ENCODE results near the gene SPPL3. TPM values are rescaled to one million over a fixed set of nuclear protein-coding genes. Genes with fewer than 3 reads are reported as not detected.
"Not testable (repeated sequence)": the region's sequence is repeated elsewhere in the genome, so short reads cannot be mapped to it uniquely, and the experiment has no call there.

SPPL3 gene
- total RNA-seq, 1 donor from 2014 or later: 28.3 TPM

DNA sequence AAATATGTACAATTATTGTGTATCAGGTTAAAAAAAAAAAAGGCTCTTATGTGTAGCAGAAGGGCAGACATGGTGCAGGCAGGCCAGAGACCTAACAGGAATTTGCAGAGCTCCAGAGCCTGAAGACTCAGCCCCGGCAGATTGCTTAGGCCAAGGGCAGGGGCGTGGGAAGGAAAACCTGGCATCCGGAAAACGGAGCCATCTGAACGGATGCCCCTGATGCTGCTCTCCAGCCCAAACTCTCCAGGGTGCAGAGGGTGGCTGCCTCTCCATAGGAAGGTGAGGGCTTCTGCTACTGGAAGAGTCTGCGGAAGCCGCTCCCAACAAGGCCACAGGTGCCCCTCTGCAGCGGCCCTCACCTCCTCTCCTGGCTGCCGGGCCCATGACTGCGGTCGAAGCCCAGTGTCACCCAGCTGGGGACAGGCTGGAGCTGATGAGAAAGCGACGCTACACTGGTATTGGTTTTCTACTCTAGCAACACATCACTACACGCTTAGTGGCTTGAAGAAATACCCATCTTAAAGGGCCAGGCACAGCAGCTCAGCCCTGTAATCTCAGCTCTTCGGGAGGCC is 159.2 kb downstream of the SPPL3 start:
- ATAC-seq (ENCODE audit: poor library complexity) (no peak), DNase-seq (no peak)
- intact Hi-C loops (cut with DNase I): no loop called here

GRCh38 chr12:120741476-120742421 is 162.4 kb downstream of the SPPL3 start:
- peak; percentile 62 for DNase-seq
- intact Hi-C loops (cut with DNase I): no loop called here
- peak; percentile 57 for ATAC-seq (ENCODE audit: poor library complexity)

GRCh38 chr12:120740871-120741270 is 163.3 kb downstream of the SPPL3 start:
- ATAC-seq (ENCODE audit: poor library complexity) (no peak), DNase-seq (no peak)
- intact Hi-C loops (cut with DNase I): no loop called here

GRCh38 chr12:120739821-120740613 is 164.1 kb downstream of the SPPL3 start:
- no peak for DNase-seq
- no peak for ATAC-seq (ENCODE audit: poor library complexity)
- intact Hi-C loops (cut with DNase I): no loop called here

GRCh38 chr12:120739031-120739762 is 165.0 kb downstream of the SPPL3 start:
- DNase-seq (no peak), ATAC-seq (ENCODE audit: poor library complexity) (peak; percentile 4)
- intact Hi-C loops (cut with DNase I): no loop called here

- ATAC-seq (ENCODE audit: poor library complexity) (peak; percentile 8), DNase-seq (no peak)
- intact Hi-C loops (cut with DNase I): no loop called here
These were observed 165.7 kb downstream of the SPPL3 start for GRCh38 chr12:120738252-120739030.

DNA sequence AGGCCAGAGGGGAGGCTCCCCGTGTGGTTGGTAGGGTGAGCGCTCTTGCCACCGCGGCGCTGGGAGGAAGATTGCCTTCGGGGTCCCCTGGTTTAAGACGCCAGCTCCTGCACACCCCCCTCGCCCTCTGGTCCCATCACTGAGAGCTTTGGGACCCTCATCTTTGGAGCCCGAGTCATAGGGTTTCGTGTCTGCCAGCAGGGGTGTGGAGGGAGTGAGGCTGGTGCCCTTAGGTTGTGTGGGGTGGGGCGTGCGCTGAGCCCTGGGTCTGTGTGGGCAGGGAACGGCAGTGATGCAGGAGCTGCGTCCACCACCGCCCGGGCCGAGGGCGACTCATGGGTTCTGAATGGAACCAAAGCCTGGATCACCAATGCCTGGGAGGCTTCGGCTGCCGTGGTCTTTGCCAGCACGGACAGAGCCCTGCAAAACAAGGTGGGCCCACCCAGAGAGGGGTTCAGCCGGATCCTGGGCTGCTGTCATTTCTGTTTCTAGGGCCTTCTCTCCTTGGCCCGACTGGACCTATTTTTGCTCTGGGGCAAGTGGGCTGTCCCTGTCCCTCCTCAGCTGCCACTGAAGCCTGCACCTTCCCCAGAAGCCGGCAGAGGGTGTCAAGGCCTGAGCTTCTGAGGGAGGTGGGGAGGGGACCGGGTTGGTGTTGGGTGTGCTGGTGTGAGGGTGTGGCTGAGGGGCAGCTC is 166.5 kb downstream of the SPPL3 start:
- ATAC-seq (ENCODE audit: poor library complexity) (no peak), DNase-seq (no peak)
- intact Hi-C loops (cut with DNase I): no loop called here

DNA sequence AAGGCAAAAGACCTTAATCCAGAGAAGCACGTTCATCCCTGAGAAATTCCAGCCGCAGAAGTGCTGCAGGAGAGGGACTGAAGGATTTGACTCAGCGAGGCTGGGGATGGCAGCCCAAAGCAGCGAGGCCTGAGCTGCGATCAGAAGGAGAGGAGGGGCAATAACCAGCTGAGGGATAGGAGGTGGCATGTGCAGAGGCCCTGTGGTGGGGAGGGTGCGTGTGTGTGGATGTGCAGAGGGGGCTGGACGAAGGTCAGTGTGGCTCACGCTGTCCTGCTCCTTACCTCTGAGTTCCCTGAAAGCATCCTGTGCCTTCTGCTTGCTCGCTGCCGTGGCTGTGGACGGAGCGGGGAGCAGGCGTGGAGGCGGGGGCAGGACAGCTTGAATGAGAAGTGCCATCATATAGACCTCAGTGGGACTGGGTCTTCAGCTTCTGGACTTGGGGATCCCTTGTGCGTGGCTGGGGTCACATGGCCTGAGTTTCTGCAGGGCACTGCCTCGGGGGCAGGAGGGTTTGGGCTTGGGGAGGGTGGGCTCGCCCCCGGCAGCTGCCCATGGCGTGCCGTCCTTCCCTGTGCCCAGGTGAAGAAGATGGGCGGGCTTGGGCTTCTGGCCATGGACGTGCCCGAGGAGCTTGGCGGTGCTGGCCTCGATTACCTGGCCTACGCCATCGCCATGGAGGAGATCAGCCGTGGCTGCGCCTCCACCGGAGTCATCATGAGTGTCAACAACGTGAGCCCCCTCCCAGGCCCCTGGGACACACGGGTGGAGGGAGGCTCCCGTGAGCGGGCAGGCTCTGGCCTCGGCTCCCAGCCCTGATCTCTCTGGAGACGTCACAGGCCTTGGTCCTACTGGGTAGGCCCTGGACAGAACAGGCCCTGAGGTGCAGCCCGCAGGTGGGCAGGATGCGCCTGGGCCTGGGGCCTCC is 167.5 kb downstream of the SPPL3 start:
- no peak for ATAC-seq (ENCODE audit: poor library complexity)
- DNase-seq: no peak
- intact Hi-C loops (cut with DNase I): no loop called here

- DNase-seq (no peak), ATAC-seq (ENCODE audit: poor library complexity) (no peak)
- intact Hi-C loops (cut with DNase I): no loop called here
These were observed 169.0 kb downstream of the SPPL3 start for GRCh38 chr12:120735181-120735580.

GRCh38 chr12:120734210-120734609 is 169.9 kb downstream of the SPPL3 start:
- ATAC-seq (ENCODE audit: poor library complexity): no peak
- intact Hi-C loops (cut with DNase I): no loop called here

DNA sequence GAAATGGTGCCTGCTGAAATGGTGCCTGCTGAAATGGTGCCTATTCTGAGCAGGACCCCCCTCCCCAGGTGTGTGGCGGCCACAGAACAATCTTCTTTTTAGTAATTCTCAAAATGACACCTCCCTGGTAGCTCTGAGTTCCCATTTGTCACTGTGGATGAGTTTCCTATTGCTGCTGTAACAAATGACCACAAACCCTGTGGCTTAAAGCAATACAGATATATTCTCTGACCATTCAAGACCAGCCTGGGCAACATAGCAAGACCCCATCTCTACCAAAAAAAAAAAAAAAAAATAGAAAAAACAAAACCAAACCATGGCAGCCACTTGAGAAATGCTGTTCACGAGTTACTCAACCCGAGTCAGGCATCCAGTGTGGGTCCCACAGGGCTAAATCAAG is 170.6 kb downstream of the SPPL3 start:
- ATAC-seq (ENCODE audit: poor library complexity) (no peak), DNase-seq (no peak)
- intact Hi-C loops (cut with DNase I): no loop called here

More at GRCh38 chr12:120734210-120734609, 169.9 kb downstream of the SPPL3 start:
- no peak for DNase-seq

- ATAC-seq (ENCODE audit: poor library complexity); DNase-seq; intact Hi-C loops (cut with DNase I): not testable (repeated sequence)
These were observed 172.0 kb downstream of the SPPL3 start for GRCh38 chr12:120732198-120732597.

- DNase-seq (no peak), ATAC-seq (ENCODE audit: poor library complexity) (no peak)
- intact Hi-C loops (cut with DNase I): no loop called here
These were observed 177.2 kb downstream of the SPPL3 start for GRCh38 chr12:120726961-120727360.

GRCh38 chr12:120726510-120726793 is 177.7 kb downstream of the SPPL3 start:
- no peak for ATAC-seq (ENCODE audit: poor library complexity)
- intact Hi-C loops (cut with DNase I): no loop called here
- no peak for DNase-seq

- peak; percentile 95 for DNase-seq
- intact Hi-C loops (cut with DNase I): no loop called here
- peak; percentile 99 for ATAC-seq (ENCODE audit: poor library complexity)
These were observed 178.3 kb downstream of the SPPL3 start, which contains the start of gene ACADS for GRCh38 chr12:120725659-120726509. TSS of gene ACADS (plus strand) at chr12:120725826. CDS start at chr12:120725886, 60 bp downstream.

All from Right ventricle myocardium superior (tissue), 1 donor.